T-helper 1 cell treated with Interleukin-12 subunit alpha and Interleukin-12 subunit beta and Interleukin-4 antibody, amounts not matched to agents 30 ng/mL and 1 ng/mL, for 36 hours (primary cell): Measurements from ENCODE around the gene SNTG2. TPM values are rescaled to one million over a fixed set of nuclear protein-coding genes. Genes with fewer than 3 reads are reported as not detected.

Experiments used
- intact Hi-C: fragments of 100-400 bp; cut with micrococcal nuclease; formaldehyde crosslinking; loops from one replicate; pipeline ENCODE4 v1.15.1; 2024
- total RNA-seq: library from RNA; stranded (reverse); gene quantifications from 2 replicates; pipeline ENCODE4 v1.2.3, GENCODE V29; 2022

SNTG2 gene
- total RNA-seq, 1 donor from 2014 or later: not detected

- intact Hi-C loops: no loop called here
Measured at GRCh38 chr2:1046067-1046466, 95.4 kb downstream of the SNTG2 start.

- intact Hi-C loops: no loop called here
Measured at GRCh38 chr2:1047485-1047884, 96.8 kb downstream of the SNTG2 start.

- intact Hi-C loops: no loop called here
Measured at GRCh38 chr2:1049691-1050090, 99.0 kb downstream of the SNTG2 start.

- intact Hi-C loops: no loop called here
Measured at GRCh38 chr2:1051075-1051474, 100.4 kb downstream of the SNTG2 start.

- intact Hi-C loops: no loop called here
Measured at GRCh38 chr2:1052771-1053191, 102.1 kb downstream of the SNTG2 start.

- intact Hi-C loops: no loop called here
Measured at GRCh38 chr2:1053786-1054185, 103.1 kb downstream of the SNTG2 start.

GRCh38 chr2:1054399-1054798 lies 103.8 kb downstream of the SNTG2 start:
- intact Hi-C loops: no loop called here

- intact Hi-C loops: no loop called here
Measured at GRCh38 chr2:1055014-1055595, 104.5 kb downstream of the SNTG2 start.

GRCh38 chr2:1060372-1060771 lies 109.7 kb downstream of the SNTG2 start:
- intact Hi-C loops: no loop called here

GRCh38 chr2:1060987-1061386 lies 110.3 kb downstream of the SNTG2 start:
- intact Hi-C loops: no loop called here

- intact Hi-C loops: no loop called here
Measured at GRCh38 chr2:1068241-1068640, 117.6 kb downstream of the SNTG2 start.

GRCh38 chr2:1068822-1069221 lies 118.2 kb downstream of the SNTG2 start:
- intact Hi-C loops: no loop called here

GRCh38 chr2:1069847-1070246 lies 119.2 kb downstream of the SNTG2 start:
- intact Hi-C loops: no loop called here

GRCh38 chr2:1070601-1071000 lies 120.0 kb downstream of the SNTG2 start:
- intact Hi-C loops: no loop called here

- intact Hi-C loops: no loop called here
Measured at GRCh38 chr2:1071650-1072049, 121.0 kb downstream of the SNTG2 start.

GRCh38 chr2:1072250-1072649 lies 121.6 kb downstream of the SNTG2 start:
- intact Hi-C loops: no loop called here

GRCh38 chr2:1077911-1078310 lies 127.3 kb downstream of the SNTG2 start:
- intact Hi-C loops: no loop called here

GRCh38 chr2:1078326-1078725 lies 127.7 kb downstream of the SNTG2 start:
- intact Hi-C loops: no loop called here

GRCh38 chr2:1079873-1080799 lies 129.5 kb downstream of the SNTG2 start:
- intact Hi-C loops: no loop called here

GRCh38 chr2:1081451-1082225 lies 131.0 kb downstream of the SNTG2 start:
- intact Hi-C loops: no loop called here

- intact Hi-C loops: no loop called here
Measured at GRCh38 chr2:1082456-1083205, 132.0 kb downstream of the SNTG2 start.
